ENCODE measurements around the gene SPRY1. TPM values are rescaled to one million over a fixed set of nuclear protein-coding genes. Genes with fewer than 3 reads are reported as not detected.

SPRY1 gene, protein sequence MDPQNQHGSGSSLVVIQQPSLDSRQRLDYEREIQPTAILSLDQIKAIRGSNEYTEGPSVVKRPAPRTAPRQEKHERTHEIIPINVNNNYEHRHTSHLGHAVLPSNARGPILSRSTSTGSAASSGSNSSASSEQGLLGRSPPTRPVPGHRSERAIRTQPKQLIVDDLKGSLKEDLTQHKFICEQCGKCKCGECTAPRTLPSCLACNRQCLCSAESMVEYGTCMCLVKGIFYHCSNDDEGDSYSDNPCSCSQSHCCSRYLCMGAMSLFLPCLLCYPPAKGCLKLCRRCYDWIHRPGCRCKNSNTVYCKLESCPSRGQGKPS
- total RNA-seq, result 47.9 and 71.4 TPM in 2 replicates

DNA sequence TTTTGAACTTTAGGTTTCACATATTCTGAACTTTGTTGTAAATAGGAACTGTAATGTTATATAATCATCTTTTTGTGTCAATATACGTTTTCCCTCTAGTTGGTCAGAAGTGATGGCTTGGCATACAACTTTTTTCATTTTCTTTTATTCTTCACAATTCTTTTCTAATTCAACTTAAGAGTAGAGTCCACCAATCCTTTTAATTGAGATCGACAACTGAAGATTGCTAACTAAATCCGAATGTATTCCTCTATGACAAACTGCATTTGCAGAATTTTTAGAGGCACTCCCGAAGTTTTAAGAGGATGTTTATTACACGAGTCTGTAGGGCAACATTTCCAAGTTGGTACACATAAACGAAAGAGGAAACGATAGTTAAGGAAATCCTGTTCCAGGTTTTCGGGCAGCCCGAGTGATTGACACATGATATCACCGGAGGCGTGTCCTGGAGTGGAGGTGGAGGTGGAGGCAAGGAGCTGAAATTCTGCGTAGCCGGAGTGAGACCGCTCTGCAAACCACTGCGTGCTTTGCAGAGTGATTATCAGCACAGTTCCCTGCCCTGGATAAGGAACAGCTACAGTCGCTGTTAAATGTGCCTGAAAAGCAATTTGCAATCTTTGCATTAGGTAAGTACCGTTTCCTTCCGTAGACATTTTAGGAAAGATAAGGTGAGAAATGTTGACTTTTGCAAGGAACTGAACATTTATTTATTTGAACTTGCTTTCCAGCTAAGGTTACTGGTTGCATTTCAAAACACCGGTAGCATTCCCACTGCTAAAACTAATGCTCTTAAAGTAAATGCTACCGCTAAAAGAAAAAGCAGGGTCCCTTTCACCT lies at the start of gene SPRY1:
TSS of gene SPRY1 (plus strand) at position 489 of the 837 bp plus-strand sequence. CDS start 4,797 bp downstream, outside the sequence.

